Adrenal gland (tissue), 12 donors: ENCODE results near the gene DROSHA. TPM values are rescaled to one million over a fixed set of nuclear protein-coding genes. Genes with fewer than 3 reads are reported as not detected.

Experiments
- DNase-seq, 7 donors: peaks; one replicate each; pipeline ENCODE4 v3.0.0-alpha.2; 2019 to 2020
- H3K27ac ChIP-seq, 5 donors: fragments of 200-600 bp; sonication (generic) in 4 of 5; 1 replicate in 3 of 5; 2 replicates in 2 of 5; pipeline versions ENCODE4 v1.5.1 to v1.8.0; 2016 to 2020; ENCODE audit warnings: mild to moderate bottlenecking in 1 of 5
- H3K27me3 ChIP-seq: fragments of 200-600 bp; 2 replicates; pipeline ENCODE4 v1.8.0; 2021
- H3K36me3 ChIP-seq, 2 donors: fragments of 200-600 bp; replicated peaks in 1 of 2; 1 replicate in 1 of 2; 2 replicates in 1 of 2; pipeline versions ENCODE4 v1.5.1 to v1.8.0; 2018 to 2022
- H3K4me1 ChIP-seq, 2 donors: fragments of 200-600 bp; replicated peaks in 1 of 2; 1 replicate in 1 of 2; 2 replicates in 1 of 2; pipeline versions ENCODE4 v1.5.1 to v1.8.0; 2018 to 2021
- H3K4me3 ChIP-seq, 4 donors: fragments of 200-600 bp; sonication (generic) in 3 of 4; one replicate each; pipeline ENCODE4 v1.5.1; 2016 to 2018
- H3K9me3 ChIP-seq, 3 donors: fragments of 200-600 bp; sonication (generic) in 1 of 3; replicated peaks in 1 of 3; 1 replicate in 2 of 3; 2 replicates in 1 of 3; pipeline versions ENCODE4 v1.5.1 to v1.8.0; 2016 to 2021
- CTCF ChIP-seq, 6 experiments: fragments of 450-650 bp in 4 of 6; fragments of 200-600 bp in 2 of 6; sonication (generic) in 1 of 6; IDR thresholded peaks; 1 replicate in 5 of 6; 2 replicates in 1 of 6; pipeline versions ENCODE4 v1.5.1 to v1.8.0; 2016 to 2021; ENCODE audit warnings: antibody characterized with exemption in 6 of 6, mild to moderate bottlenecking in 2 of 6, moderate library complexity in 1 of 6
- POLR2A ChIP-seq, 2 donors: fragments of 450-650 bp; IDR thresholded peaks; one replicate each; pipeline ENCODE4 v1.6.1; 2017; ENCODE audit warnings: antibody characterized with exemption in 2 of 2, mild to moderate bottlenecking in 2 of 2, moderate library complexity in 1 of 2
- WGBS, 4 donors: extraction: QIAGEN DNeasy Blood & Tissue Kit in 2 of 4; methylation state at CpG; one replicate each; pipeline versions ENCODE4 v1.1.5 to v1.1.7; 2013 to 2017; 5-methylcytosine and 5-hydroxymethylcytosine counted together
- intact Hi-C, 2 donors: fragments of 100-400 bp; cut with DNase I; formaldehyde crosslinking; loops; one replicate each; pipeline versions ENCODE4 v1.14.1 to v1.15.0; 2022 to 2023
- polyA plus RNA-seq, 3 donors: library from polyadenylated mRNA; stranded (reverse); fragments of 200-250 nt in 2 of 3; fragments of 350-450 nt in 1 of 3; fragmentation: Illumina TruSeq in 1 of 3; extraction: RNeasy Lipid Tissue Mini Kit (QIAGEN cat#74804) in 1 of 3; gene quantifications; one replicate each; pipeline ENCODE4 v1.2.3, GENCODE V29; 2013 to 2014
- total RNA-seq, 9 donors: library from RNA; depleted of rRNA in 4 of 9; stranded (reverse); fragments of >200 nt in 4 of 9; fragments of 120-200 nt in 1 of 9; fragmentation: NEBNext Ultra II Directional in 1 of 9; extraction: Animal tissue kit (Norgen Biotek cat#: 25700) in 1 of 9; gene quantifications; one replicate each; pipeline versions ENCODE4 v1.1.0 to v1.2.4, GENCODE V29; 2013 to 2023
- donor health status: healthy with polysubstance abuse.
- donor health status: Bipolar disorder and iron deficiency.
- donor health status: DM: yes; HTN: yes; CAD: no.
- donor health status: DM: no; HTN: no; CAD: no.
- donor health status: DM: no; HTN: no; CAD: no.
- donor health status: DM: yes; HTN: yes; CAD: no.

Gene DROSHA
- total and polyA plus RNA-seq, 12 donors: 22.6 to 93.0 (median 44.2) TPM

- intact Hi-C loops: no loop called here
Observed at GRCh38 chr5:31378838-31379237, 153.1 kb downstream of the DROSHA start.

GRCh38 chr5:31378136-31378535 is 153.8 kb downstream of the DROSHA start:
- no peak for TF ChIP-seq CTCF (IDR thresholded peaks at IDR 0.05)
- no peak for TF ChIP-seq POLR2A (IDR thresholded peaks at IDR 0.05)
- H3K27me3 ChIP-seq: no peaks in the 10 kb centered on the region
- DNase-seq: no peak
- intact Hi-C loops: no loop called here
- no peaks in the 10 kb centered on the region for H3K9me3 ChIP-seq
- no peaks in the 10 kb centered on the region for H3K36me3 ChIP-seq
- H3K27ac ChIP-seq: no peak overlapping the region
- no peak overlapping the region for H3K4me3 ChIP-seq
- no peaks in the 10 kb centered on the region for H3K4me1 ChIP-seq

More at GRCh38 chr5:31378838-31379237, 153.1 kb downstream of the DROSHA start:
- Histone ChIP-seq H3K27me3 (no peaks in the 10 kb centered on the region), H3K9me3 (no peaks in the 10 kb centered on the region), H3K4me3 (no peak overlapping the region), H3K4me1 (no peaks in the 10 kb centered on the region), H3K27ac (no peak overlapping the region), H3K36me3 (no peaks in the 10 kb centered on the region)
- DNase-seq: no peak
- 70 to 81% (median 75%) methylated on average over 7 of the region's 7 CpGs for WGBS, 4 donors
- TF ChIP-seq CTCF (IDR thresholded peaks at IDR 0.05) (no peak), POLR2A (IDR thresholded peaks at IDR 0.05) (no peak)

GRCh38 chr5:31377274-31377946 is 154.5 kb downstream of the DROSHA start:
- 85 to 91% (median 91%) methylated on average over 6 of the region's 6 CpGs for WGBS, 4 donors
- Histone ChIP-seq H3K36me3 (no peaks in the 10 kb centered on the region), H3K9me3 (no peaks in the 10 kb centered on the region), H3K27me3 (no peaks in the 10 kb centered on the region), H3K27ac (no peak overlapping the region), H3K4me1 (no peaks in the 10 kb centered on the region), H3K4me3 (no peak overlapping the region)
- no peak for DNase-seq
- intact Hi-C loops: no loop called here
- TF ChIP-seq CTCF (IDR thresholded peaks at IDR 0.05) (no peak), POLR2A (IDR thresholded peaks at IDR 0.05) (no peak)

GRCh38 chr5:31375999-31376720 is 155.7 kb downstream of the DROSHA start:
- Histone ChIP-seq H3K4me1 (no peaks in the 10 kb centered on the region), H3K27ac (no peak overlapping the region), H3K4me3 (no peak overlapping the region), H3K9me3 (no peaks in the 10 kb centered on the region), H3K36me3 (no peaks in the 10 kb centered on the region), H3K27me3 (no peaks in the 10 kb centered on the region)
- TF ChIP-seq POLR2A (IDR thresholded peaks at IDR 0.05) (no peak), CTCF (IDR thresholded peaks at IDR 0.05) (no peak)
- intact Hi-C loops: no loop called here
- 82 to 88% (median 87%) methylated on average over 10 of the region's 10 CpGs for WGBS, 4 donors
- DNase-seq: no peak
